GM12878 (cell line): ENCODE data around the gene GATA2.

Experiments used
- BRCA1 ChIP-seq: IDR thresholded peaks from 2 replicates; pipeline ENCODE4 v1.6.1; 2011; ENCODE audit warnings: low read depth, low read length, improper control_type of control experiment
- DPF2 ChIP-seq: fragments of 450-650 bp; IDR thresholded peaks from 2 replicates; pipeline ENCODE4 v1.6.1; 2017; ENCODE audit warnings: mild to moderate bottlenecking
- POLR2A ChIP-seq: IDR thresholded peaks from 2 replicates; pipeline ENCODE4 v1.6.1; 2011; ENCODE audit warnings: low read depth, mild to moderate bottlenecking, low read length
- SMC3 ChIP-seq: IDR thresholded peaks from 2 replicates; pipeline ENCODE4 v1.6.1; 2011; ENCODE audit warnings: low read length, improper control_type of control experiment, borderline replicate concordance
- TF ChIP-seq, protein P1 (sequence below), 3 experiments: IDR thresholded peaks in 2 of 3; conservative IDR thresholded peaks in 1 of 3; 2 replicates each; pipeline ENCODE4 v1.5.1; 2011; ENCODE audit warnings: low read depth in 3 of 3, low read length in 3 of 3, mild to moderate bottlenecking in 3 of 3, control low read depth in 2 of 3, moderate library complexity in 2 of 3, inconsistent platforms in 1 of 3, mixed read lengths in 1 of 3; ENCODE audit not compliant: control insufficient read depth in 2 of 3, insufficient read depth in 1 of 3; ENCODE audit errors: extremely low read depth in 1 of 3

DNA sequence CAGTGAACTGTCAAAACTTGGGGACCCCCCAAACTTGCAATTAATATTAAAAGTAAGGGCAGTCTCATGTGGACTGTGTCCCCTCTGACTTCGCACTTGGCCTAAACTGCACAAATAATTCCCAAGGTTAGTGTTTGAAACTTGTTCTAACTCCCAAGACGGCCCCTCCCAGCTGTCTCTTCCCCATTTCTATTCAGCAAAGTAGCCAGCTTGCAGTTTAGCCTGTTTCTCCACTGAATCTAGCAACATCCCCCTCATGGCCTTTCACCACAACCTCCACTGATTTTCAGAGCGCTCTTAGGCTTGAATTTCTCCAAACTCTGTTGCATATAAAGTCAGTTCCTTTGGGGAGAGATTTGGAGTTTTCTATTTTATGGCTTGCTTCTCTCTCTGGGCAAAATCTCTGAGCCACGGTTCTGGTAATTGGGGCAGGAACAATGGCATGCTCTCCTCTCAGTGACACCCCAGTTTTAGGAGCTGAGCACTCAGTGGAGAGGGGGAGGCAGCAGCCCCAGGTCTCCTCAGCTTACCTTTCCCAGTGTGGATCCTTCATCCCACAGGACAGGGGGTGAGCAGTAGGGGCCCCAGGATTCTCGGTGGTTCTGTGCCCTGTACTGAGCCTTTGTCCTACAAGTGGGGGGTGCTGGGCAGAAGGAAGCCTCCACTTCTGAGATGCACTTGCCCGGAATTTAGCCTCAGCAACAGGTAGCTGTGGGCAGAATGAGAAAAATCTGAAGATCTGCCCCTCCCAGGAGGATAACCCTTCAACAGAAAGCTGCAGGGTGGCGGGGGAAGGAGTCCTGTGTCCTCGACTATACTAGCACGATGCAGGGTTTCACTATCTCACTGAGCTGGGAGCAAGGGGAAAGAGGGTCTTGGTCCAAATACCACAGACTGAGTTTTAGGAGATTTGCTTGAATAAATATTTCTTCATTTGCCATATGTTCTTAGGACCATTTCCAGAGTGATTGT is 39.3 kb upstream of the GATA2 start:
- TF ChIP-seq POLR2A (no peak), DPF2 (no peak), SMC3 (no peak), BRCA1 (no peak)
- TF ChIP-seq, protein P1, sequence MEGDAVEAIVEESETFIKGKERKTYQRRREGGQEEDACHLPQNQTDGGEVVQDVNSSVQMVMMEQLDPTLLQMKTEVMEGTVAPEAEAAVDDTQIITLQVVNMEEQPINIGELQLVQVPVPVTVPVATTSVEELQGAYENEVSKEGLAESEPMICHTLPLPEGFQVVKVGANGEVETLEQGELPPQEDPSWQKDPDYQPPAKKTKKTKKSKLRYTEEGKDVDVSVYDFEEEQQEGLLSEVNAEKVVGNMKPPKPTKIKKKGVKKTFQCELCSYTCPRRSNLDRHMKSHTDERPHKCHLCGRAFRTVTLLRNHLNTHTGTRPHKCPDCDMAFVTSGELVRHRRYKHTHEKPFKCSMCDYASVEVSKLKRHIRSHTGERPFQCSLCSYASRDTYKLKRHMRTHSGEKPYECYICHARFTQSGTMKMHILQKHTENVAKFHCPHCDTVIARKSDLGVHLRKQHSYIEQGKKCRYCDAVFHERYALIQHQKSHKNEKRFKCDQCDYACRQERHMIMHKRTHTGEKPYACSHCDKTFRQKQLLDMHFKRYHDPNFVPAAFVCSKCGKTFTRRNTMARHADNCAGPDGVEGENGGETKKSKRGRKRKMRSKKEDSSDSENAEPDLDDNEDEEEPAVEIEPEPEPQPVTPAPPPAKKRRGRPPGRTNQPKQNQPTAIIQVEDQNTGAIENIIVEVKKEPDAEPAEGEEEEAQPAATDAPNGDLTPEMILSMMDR (IDR thresholded peaks at IDR 0.05 in 2 of 3, conservative IDR thresholded peaks at IDR 0.05 in 1 of 3; ENCODE audit: control insufficient read depth in 2 of 3, extremely low read depth in 1 of 3, insufficient read depth in 1 of 3, low read depth in 3 of 3, low read length in 3 of 3) = no peak
